ENCODE measurements around the gene HNRNPM.

HNRNPM gene

GRCh38 chr19:8460516-8461298 is 15.9 kb downstream of the HNRNPM start:
- no peak for DNase-seq

DNA sequence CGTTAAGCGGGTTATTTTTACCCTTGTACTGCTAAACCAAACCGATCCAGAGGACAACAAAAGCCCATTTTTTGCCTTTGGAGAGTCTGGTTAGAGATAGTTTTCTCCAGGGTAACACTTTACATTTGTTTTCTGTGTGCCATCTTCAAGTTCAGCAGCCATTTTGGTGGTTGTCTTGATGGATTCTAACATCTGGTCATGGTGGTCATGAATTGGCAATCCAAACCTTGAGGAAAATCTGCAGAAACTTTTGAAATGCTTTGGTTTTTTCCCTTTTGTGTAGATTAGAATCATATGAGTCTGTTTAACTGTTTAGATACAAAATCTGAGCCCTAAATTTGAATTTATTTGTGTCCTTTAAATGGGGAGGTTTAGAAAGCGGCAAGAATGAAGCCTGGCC is 16.6 kb downstream of the HNRNPM start:
- no peak for DNase-seq

- no peak for DNase-seq
Observed at GRCh38 chr19:8461891-8462290, 17.1 kb downstream of the HNRNPM start.

GRCh38 chr19:8462571-8462970 is 17.8 kb downstream of the HNRNPM start:
- no peak for DNase-seq

DNA sequence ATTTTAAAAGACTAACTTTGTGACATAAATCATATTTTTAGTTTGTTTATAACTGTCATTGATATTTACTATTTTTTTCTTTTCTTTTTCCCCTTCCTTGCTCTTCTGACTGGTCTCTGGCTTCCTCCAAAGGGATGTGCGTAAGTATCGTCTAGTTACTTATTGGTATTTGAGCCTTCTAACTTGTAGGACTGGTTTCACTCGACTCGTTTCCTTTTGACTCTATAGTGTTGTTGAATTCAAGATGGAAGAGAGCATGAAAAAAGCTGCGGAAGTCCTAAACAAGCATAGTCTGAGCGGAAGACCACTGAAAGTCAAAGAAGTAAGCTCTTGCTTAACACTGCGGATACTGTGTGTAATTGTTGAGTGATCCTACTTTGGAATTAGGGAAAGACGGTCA is 18.6 kb downstream of the HNRNPM start:
- no peak for DNase-seq

GRCh38 chr19:8466018-8466417 is 21.2 kb downstream of the HNRNPM start:
- DNase-seq, result no peak

DNA sequence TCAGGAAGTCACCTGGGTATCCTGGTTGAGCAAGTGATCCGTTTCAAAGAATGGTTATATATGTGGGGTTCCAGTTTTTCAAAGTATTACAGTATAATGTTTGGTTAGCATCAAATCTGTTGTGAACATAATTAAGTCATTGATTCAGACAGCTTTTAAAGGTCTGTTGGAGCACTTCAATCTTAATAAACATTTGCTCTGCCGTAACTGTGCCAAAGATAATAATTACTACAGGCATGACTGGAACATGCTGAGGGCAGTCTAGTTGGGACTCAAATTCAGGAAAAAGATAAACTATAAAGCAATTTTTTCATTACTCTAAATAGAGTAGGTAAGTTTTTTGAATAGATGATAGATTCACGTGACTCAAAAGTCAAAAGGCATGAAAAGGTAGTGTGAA is 23.3 kb downstream of the HNRNPM start:
- no peak for DNase-seq

GRCh38 chr19:8468761-8469373 is 24.1 kb downstream of the HNRNPM start:
- DNase-seq, result no peak

- no peak for DNase-seq
Observed at GRCh38 chr19:8469613-8470368, 25.0 kb downstream of the HNRNPM start.

GRCh38 chr19:8473648-8474476 is 29.1 kb downstream of the HNRNPM start:
- no peak for DNase-seq

GRCh38 chr19:8475005-8475404 is 30.2 kb downstream of the HNRNPM start:
- DNase-seq, result no peak

DNA sequence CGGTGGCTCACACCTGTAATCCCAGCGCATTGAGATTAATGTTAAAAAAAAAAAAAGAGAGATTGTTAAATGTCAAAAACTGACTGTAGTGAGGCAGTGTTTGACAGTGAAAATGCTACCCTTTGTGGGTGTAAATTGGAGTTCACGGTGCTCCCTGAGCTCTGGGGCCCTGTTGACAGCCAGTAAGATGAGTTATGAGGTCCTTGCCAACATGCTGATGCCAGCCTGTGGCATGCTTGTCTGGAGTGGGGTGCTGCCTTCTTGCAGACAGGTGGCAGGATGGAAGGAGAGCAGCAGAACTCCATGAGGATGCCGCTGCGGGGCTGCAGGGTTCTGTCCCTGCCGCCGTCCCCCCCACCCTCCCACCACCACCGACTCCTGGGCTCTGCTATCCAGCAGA is 31.7 kb downstream of the HNRNPM start:
- no peak for DNase-seq

- DNase-seq, result no peak
Observed at GRCh38 chr19:8477889-8478288, 33.1 kb downstream of the HNRNPM start.

GRCh38 chr19:8478598-8478997 is 33.8 kb downstream of the HNRNPM start:
- DNase-seq, result no peak

DNA sequence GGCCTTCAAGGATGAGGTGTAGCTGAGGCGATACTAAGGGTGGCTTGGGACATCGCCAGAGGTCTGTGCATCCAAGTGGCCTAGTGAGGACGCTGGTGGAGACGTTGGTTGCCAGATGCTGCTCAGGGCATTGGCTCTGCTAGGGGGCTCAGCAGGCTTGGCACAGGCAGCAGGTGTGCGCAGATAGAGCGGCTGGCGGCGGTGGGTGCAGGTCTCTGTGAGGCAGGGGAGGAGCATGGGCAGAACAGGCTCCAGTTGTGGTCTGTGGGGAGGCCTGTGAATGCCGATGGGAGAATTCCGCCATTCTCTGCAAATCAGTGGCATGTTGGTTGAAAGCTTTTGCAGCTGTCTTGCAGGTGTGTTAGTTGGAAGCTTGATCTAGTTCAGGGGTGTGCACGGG is 36.4 kb downstream of the HNRNPM start:
- DNase-seq, result no peak

DNA sequence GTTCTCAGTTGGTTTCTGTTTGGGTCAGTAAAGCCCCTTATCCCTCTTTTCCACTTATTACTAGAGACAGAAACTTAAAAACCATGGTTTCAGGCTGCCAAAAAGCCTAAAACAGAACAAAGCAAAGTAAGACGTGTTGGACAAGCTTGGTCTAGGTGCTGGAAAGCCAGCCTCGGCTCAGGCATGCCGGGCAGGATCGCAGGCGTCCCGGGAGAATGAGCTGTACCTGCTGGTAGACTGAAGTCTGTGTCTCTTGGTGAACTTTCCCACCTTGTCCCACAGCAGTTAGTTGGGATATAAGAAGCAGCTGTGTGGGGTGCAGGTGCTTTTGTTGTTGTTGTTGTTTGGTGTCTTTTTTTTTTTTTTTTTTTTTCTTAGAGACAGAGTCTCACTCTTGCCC is 36.8 kb downstream of the HNRNPM start:
- no peak for DNase-seq

- no peak for DNase-seq
Observed at GRCh38 chr19:8482696-8483095, 37.9 kb downstream of the HNRNPM start.

DNA sequence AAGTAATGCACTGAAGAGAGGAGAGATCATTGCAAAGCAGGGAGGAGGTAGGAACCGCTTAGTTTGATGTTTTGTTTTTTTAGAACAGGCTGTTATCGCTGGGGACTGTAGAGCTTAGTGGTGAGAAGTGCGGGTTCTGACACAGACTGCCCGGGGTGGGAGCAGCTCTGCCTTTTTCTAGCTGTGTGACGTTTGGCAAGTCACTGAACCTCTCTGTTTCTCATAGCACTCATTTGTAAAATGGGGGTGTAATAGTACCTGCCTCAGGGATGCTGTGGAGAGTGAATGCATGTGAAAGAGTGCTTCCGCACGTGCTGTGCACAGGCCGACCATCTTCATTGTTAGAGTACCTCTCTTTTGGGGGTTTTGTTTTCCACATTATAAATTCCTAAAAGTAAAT is 38.4 kb downstream of the HNRNPM start:
- DNase-seq, result no peak

- no peak for DNase-seq
Observed at GRCh38 chr19:8484331-8484894, 39.6 kb downstream of the HNRNPM start.

GRCh38 chr19:8485561-8486371 is 41.0 kb downstream of the HNRNPM start:
- DNase-seq, result no peak

GRCh38 chr19:8486661-8487136 is 41.9 kb downstream of the HNRNPM start:
- no peak for DNase-seq

Measured in NCI-H1930 (cell line).